8988T (cell line): ENCODE results near the gene DGAT2.

Source experiments
- DNase-seq: peaks from one replicate; pipeline ENCODE4 v3.0.0; 2011

Gene DGAT2

GRCh38 chr11:75802913-75803820 is 34.6 kb downstream of the DGAT2 start:
- DNase-seq = peak; percentile 84

DNA sequence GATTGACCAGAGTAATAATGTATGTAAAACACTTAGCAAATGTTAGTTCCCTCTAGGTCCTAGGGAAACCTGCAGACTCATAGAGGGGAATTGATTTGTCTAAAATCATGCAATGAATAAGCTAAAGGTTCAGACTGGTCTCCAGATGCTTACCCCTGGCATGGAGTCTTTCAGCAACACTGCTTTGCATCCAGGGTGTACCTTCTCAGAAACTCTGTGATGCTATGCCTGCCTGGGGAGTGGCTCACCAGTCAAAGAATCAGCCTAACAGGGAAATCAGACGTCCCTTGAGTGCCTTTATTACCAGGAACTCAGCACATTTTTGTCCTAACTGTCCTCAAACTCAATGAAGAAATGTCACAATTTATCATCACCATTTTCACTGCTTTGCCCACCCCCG is 40.5 kb downstream of the DGAT2 start:
- no peak for DNase-seq

- DNase-seq = no peak
Observed at GRCh38 chr11:75809991-75810390, 41.4 kb downstream of the DGAT2 start.

- DNase-seq = no peak
Observed at GRCh38 chr11:75810637-75811390, 42.2 kb downstream of the DGAT2 start.

DNA sequence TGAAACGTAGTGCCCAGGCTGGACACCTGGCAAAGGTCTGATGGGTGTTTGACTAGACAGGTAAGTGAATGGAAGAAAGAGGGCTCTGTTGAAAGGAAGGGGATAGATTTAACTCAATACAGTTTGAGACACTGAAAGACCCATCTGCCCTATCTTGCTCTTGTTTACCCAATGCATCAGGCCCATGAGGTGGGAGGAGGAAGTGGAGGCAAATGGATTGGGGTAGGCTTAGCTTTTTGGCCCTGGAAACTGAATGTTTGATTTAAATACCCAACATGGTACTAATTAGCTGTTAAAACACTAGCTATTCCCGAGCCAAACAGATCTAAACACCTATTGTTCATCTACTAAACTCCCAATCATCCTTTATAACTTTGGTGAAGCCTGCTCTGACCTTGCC is 42.9 kb downstream of the DGAT2 start:
- DNase-seq = no peak

- DNase-seq = no peak
Observed at GRCh38 chr11:75812542-75813040, 44.0 kb downstream of the DGAT2 start.

DNA sequence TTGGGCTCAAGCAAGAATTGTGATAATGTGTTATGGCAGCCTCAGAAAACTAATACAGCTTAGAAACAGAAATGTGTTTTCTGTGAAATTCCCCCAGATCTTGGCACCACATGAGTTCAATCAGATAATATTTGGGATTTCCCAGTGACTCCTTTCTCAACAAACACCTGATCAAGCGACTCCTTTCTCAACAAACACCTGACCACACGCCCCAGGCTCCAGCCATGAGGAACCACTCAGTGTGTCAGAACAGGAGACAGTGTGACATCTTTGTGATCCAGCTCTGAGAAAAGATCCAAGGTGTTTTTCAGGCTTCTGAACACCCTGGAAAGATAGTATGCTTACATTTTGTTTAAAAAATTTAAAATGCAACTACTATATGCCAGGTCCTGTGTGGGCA is 44.5 kb downstream of the DGAT2 start:
- no peak for DNase-seq

DNA sequence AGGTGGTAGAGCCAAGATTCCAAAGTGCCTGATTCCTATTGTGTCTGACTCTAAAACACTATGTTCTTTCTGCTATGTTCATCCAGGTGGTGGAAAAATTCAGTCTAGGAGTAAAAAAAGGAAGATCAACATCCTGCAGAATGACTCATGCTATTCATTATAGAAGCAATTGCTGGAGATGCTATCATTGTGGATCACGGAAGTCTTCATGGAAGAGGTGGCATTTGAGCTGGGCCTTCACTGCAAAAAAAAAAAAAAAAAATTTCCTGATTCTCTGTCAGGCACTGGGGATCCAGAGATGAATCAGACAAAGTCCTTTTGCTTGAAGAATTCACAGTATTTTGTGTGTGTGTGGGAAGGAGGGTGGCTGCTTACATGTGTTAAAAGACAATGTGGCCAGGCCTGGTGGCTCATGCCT is 45.1 kb downstream of the DGAT2 start:
- no peak for DNase-seq

DNA sequence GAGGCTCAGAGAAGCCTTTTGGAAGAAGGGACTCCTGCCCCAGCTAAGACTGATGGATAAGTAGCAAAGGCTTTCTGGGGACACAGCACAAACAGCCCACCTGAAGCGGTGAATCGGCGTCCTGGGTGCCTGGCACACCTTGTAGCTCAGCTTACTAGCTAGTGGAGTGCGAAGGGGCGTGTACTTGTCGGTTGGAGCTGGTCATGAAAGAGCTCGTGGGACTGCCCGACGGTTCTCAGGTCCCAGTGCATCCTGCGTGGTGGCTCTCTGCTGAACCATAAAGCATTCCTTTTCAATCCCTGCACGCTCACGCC is 45.7 kb downstream of the DGAT2 start:
- no peak for DNase-seq

DNA sequence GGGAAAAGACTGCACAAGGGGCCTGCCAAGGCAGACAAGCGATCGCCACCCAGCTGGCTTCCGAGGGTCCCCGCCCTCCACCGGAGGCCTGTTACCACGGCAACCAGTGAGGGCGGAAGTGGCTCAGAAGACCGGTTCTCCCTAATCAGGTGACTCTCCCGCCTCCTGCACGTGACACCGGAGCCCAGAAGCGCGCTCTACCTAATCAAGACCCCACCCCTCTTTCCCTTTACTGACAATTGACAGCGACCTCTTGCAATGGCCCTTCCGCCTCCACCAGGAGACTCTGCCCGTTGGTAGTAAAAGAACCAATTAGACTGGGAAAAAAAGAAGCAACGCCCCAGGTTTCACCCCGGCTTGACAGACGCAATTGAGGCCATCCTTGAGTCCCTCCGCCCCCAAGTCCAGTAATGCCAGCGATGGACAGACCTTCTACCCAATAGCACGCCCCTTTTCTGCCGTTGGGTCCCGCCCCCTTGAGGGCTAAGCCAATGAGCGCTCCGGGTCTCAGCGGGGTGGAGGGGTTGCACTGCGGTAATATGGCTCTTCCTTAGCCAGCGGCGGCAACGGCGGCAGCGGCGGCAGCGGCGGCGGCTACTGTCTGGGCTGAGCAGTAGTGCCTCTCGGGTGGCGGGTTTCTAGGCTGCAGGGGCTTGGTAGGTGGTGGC is 46.2 kb downstream of the DGAT2 start, which contains the start of gene UVRAG:
Gene UVRAG, plus strand, starts transcription at position 534 of the 668 bp plus-strand sequence. CDS start 198 bp downstream, outside the sequence.
- peak; percentile 95 for DNase-seq

DNA sequence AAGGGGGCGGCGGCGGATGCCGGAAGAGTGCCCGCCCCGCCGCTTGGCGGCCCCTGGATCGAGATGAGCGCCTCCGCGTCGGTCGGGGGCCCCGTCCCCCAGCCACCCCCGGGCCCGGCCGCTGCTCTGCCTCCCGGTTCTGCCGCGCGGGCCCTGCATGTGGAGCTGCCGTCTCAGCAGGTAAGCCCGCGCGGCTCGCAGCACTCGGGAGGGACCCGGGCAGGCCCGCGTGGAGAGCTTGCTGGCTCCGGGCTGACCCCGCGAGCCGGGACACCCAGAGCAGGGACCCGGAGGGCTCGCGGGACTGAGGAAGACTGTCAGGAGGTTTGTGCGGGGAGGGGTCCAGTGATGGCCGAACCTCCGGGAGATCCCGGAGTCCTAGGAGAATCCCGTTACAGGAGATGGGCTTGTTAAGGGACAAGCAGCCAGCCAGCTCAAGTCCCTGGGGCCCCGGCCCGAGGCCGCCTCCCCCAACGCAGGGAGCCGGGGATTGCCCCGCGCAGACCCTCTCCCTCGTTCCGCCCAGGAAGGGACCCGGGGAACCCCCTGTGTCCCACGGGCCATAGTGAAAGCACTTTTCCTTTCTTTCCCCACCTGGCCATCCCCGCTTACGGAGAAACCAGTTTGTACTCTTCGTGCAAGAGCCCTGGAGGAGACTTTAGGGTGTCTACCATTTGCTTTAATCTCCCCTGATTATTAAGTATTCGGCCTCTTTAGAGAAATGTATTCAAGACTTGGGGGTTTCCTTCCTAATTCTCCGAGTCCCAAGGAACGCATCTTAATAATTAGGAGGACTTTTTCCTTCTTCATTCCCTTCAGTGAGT is 47.0 kb downstream of the DGAT2 start:
- DNase-seq = peak; percentile 61

GRCh38 chr11:75816561-75817239 is 48.1 kb downstream of the DGAT2 start:
- DNase-seq = no peak

- DNase-seq = no peak
Observed at GRCh38 chr11:75820645-75821044, 52.1 kb downstream of the DGAT2 start.

DNA sequence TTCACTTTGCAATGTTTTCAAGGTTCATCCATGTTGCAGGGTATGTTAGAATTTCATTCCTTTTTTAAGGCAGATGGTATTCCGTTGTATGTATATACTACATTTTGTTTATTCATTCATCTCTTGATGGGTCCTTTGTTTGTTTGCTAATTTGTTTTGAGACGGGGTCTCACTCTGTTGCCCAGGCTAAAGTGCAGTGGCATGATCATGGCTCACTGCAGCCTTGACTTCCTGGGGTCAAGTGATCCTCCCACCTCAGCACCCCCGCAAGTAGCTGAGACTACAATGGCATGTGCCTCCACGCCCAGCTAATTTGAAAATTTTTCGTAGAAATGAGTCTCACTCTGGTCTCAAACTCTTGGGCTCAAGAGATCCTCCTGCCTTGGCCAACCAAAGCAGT is 52.6 kb downstream of the DGAT2 start:
- no peak for DNase-seq

DNA sequence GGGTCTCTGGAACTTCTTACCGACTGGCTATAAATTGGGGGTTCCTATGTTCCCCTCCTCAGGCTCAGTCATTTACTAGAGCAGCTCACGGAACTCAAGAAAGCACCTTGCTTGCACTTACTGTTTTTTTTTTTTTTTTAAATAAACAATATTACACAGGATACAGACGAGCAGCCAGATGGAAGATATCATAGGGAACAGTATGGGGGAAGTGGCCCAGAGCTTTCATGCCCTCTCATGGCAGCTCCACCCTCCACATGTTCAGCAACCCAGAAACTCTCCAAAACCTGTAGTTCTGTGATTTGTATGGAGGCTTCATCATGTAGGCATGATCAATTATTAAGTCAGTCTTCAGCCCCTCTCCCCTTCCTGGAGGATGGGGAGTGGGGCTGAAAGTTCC is 54.0 kb downstream of the DGAT2 start:
- DNase-seq = no peak

DNA sequence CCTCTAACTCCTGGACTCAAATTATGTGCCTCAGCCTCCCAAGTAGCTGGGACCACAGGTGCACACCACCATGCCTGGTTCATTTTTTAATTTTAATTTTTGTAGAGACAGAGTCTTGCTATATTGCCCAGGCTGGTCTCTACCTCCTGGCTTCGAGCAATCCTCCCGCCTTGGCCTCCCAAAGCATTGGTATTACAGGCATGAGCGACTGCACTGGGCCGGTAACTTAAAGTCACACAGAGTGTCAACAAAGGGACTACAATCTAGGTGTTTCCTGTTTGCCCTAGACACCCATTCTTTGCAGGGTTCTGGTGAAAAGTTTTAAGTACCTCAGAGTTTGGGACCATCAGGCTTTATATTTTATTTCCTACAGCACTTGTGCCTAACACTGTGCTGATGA is 54.8 kb downstream of the DGAT2 start:
- DNase-seq = no peak

GRCh38 chr11:75823946-75824345 is 55.4 kb downstream of the DGAT2 start:
- DNase-seq = no peak

- no peak for DNase-seq
Observed at GRCh38 chr11:75826461-75827230, 58.1 kb downstream of the DGAT2 start.

- no peak for DNase-seq
Observed at GRCh38 chr11:75827562-75827961, 59.0 kb downstream of the DGAT2 start.

DNA sequence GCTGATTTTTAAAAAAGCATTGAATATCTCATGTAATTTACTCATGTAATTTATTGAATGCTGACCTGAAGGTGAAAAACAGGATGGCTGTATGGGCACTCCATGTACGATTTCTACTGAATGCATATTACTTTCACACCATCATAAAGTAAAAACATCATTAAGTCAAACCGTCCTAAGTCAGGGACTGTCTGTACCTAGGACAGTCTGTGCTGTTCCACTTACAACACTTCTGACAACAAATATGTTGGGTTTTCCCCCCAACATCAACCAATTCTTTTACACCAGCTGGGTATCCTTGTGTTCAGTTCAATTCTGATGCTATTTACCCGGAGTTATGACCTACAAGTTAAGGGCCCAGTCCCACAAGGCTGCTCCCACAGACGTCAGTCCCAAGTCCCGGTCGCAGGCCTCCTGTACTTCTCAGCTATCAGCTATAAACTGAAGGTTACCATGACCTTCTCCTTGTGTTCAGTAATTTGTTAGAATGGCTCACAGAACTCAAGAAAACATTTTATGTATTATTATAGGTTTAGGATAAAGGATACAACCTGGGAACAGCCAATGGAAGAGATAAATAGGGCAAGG is 63.4 kb downstream of the DGAT2 start:
- no peak for DNase-seq

DNA sequence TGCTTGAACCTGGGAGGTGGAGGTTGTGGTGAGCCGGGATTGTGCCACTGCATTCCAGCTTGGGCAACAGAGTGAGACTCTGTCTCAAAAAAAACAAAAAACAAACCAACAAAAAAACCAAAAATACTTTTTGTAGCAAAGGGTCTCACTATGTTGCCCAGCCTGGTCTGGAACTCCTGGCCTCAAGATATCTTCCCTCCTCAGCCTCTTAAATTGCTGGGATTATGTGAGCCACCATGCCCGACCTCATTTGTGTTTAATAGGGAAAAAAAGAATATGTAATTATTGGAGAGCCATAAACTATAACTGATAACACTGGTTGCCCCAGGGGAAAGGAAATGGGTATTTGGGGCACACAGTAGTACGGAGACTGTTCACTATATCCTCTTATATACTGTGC is 66.2 kb downstream of the DGAT2 start:
- no peak for DNase-seq
